Lower leg skin (tissue), 3 donors: ENCODE data around the gene CCDC9B.

Experiments used
- POLR2A ChIP-seq, 2 donors: fragments of 450-650 bp; IDR thresholded peaks; one replicate each; pipeline ENCODE4 v1.6.1; 2016 to 2017; ENCODE audit warnings: antibody characterized with exemption in 2 of 2, mild to moderate bottlenecking in 1 of 2, moderate library complexity in 1 of 2
- TF ChIP-seq, protein P1 (sequence below), 3 donors: fragments of 450-650 bp; IDR thresholded peaks; one replicate each; pipeline ENCODE4 v1.5.1; 2016; ENCODE audit warnings: antibody characterized with exemption in 3 of 3, mild to moderate bottlenecking in 3 of 3, moderate library complexity in 2 of 3

DNA sequence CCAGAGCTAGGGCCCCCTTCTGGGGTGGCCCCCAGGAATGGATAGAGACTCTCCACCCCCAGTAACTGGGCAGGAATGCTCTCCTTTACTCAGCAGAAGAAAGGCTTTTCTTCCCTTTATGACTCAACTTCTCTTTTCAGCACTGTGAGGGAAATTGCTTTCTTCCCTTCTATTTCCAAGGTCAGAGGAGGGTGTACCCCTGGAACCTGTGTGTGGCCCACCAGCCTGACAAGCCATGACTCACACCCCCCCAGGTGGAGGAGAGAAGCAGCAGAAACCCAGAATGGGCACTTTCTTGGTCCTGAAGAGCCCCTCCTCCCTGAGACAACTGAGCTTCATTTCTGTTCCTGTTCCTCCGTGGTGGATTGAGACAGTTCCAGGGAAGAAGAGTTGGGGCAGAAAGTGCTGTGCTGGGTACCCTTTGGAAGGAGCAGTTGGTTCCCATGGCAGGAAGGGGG is 55.2 kb downstream of the CCDC9B start:
- TF ChIP-seq, protein P1, sequence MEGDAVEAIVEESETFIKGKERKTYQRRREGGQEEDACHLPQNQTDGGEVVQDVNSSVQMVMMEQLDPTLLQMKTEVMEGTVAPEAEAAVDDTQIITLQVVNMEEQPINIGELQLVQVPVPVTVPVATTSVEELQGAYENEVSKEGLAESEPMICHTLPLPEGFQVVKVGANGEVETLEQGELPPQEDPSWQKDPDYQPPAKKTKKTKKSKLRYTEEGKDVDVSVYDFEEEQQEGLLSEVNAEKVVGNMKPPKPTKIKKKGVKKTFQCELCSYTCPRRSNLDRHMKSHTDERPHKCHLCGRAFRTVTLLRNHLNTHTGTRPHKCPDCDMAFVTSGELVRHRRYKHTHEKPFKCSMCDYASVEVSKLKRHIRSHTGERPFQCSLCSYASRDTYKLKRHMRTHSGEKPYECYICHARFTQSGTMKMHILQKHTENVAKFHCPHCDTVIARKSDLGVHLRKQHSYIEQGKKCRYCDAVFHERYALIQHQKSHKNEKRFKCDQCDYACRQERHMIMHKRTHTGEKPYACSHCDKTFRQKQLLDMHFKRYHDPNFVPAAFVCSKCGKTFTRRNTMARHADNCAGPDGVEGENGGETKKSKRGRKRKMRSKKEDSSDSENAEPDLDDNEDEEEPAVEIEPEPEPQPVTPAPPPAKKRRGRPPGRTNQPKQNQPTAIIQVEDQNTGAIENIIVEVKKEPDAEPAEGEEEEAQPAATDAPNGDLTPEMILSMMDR (IDR thresholded peaks at IDR 0.05): no peak
- no peak for TF ChIP-seq POLR2A (IDR thresholded peaks at IDR 0.05)
